Measurements from ENCODE around the gene ROPN1L. TPM values are rescaled to one million over a fixed set of nuclear protein-coding genes. Genes with fewer than 3 reads are reported as not detected.

ROPN1L gene
- total and polyA plus RNA-seq, 2 of the 13 experiments (the other 11 are each of a cell fraction or from before 2014, with no cell fraction given) = not detected

- TF ChIP-seq THAP9 (CRISPR knock-in tag; IDR thresholded peaks at IDR 0.05; ENCODE audit: borderline replicate concordance) = no peak
- TF ChIP-seq STAT5B (CRISPR knock-in tag; IDR thresholded peaks at IDR 0.05) = no peak
- TF ChIP-seq, protein P1, sequence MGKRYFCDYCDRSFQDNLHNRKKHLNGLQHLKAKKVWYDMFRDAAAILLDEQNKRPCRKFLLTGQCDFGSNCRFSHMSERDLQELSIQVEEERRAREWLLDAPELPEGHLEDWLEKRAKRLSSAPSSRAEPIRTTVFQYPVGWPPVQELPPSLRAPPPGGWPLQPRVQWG (CRISPR knock-in tag; IDR thresholded peaks at IDR 0.05; ENCODE audit: borderline replicate concordance, low read depth) = no peak
- TF ChIP-seq ZNF562 (CRISPR knock-in tag; IDR thresholded peaks at IDR 0.05; ENCODE audit: borderline replicate concordance) = no peak
- TF ChIP-seq, protein P2, sequence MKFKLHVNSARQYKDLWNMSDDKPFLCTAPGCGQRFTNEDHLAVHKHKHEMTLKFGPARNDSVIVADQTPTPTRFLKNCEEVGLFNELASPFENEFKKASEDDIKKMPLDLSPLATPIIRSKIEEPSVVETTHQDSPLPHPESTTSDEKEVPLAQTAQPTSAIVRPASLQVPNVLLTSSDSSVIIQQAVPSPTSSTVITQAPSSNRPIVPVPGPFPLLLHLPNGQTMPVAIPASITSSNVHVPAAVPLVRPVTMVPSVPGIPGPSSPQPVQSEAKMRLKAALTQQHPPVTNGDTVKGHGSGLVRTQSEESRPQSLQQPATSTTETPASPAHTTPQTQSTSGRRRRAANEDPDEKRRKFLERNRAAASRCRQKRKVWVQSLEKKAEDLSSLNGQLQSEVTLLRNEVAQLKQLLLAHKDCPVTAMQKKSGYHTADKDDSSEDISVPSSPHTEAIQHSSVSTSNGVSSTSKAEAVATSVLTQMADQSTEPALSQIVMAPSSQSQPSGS (CRISPR knock-in tag; IDR thresholded peaks at IDR 0.05) = 0 out of 2 replicates have a peak, but pooled peaks have one; percentile 34
- TF ChIP-seq POLR2A (IDR thresholded peaks at IDR 0.05; ENCODE audit: insufficient read depth in 1 of 2, low read depth in 2 of 2, low read length in 2 of 2) = peak; percentile 44 to 58; a peak in 2 of 4 replicates
- TF ChIP-seq ZSCAN31 (CRISPR knock-in tag; IDR thresholded peaks at IDR 0.05; ENCODE audit: low read depth) = peak; percentile 79; the same call in 1 of the 2 replicates
- TF ChIP-seq TIGD3 (CRISPR knock-in tag; IDR thresholded peaks at IDR 0.05; ENCODE audit: borderline replicate concordance) = no peak
- TF ChIP-seq, protein P3, sequence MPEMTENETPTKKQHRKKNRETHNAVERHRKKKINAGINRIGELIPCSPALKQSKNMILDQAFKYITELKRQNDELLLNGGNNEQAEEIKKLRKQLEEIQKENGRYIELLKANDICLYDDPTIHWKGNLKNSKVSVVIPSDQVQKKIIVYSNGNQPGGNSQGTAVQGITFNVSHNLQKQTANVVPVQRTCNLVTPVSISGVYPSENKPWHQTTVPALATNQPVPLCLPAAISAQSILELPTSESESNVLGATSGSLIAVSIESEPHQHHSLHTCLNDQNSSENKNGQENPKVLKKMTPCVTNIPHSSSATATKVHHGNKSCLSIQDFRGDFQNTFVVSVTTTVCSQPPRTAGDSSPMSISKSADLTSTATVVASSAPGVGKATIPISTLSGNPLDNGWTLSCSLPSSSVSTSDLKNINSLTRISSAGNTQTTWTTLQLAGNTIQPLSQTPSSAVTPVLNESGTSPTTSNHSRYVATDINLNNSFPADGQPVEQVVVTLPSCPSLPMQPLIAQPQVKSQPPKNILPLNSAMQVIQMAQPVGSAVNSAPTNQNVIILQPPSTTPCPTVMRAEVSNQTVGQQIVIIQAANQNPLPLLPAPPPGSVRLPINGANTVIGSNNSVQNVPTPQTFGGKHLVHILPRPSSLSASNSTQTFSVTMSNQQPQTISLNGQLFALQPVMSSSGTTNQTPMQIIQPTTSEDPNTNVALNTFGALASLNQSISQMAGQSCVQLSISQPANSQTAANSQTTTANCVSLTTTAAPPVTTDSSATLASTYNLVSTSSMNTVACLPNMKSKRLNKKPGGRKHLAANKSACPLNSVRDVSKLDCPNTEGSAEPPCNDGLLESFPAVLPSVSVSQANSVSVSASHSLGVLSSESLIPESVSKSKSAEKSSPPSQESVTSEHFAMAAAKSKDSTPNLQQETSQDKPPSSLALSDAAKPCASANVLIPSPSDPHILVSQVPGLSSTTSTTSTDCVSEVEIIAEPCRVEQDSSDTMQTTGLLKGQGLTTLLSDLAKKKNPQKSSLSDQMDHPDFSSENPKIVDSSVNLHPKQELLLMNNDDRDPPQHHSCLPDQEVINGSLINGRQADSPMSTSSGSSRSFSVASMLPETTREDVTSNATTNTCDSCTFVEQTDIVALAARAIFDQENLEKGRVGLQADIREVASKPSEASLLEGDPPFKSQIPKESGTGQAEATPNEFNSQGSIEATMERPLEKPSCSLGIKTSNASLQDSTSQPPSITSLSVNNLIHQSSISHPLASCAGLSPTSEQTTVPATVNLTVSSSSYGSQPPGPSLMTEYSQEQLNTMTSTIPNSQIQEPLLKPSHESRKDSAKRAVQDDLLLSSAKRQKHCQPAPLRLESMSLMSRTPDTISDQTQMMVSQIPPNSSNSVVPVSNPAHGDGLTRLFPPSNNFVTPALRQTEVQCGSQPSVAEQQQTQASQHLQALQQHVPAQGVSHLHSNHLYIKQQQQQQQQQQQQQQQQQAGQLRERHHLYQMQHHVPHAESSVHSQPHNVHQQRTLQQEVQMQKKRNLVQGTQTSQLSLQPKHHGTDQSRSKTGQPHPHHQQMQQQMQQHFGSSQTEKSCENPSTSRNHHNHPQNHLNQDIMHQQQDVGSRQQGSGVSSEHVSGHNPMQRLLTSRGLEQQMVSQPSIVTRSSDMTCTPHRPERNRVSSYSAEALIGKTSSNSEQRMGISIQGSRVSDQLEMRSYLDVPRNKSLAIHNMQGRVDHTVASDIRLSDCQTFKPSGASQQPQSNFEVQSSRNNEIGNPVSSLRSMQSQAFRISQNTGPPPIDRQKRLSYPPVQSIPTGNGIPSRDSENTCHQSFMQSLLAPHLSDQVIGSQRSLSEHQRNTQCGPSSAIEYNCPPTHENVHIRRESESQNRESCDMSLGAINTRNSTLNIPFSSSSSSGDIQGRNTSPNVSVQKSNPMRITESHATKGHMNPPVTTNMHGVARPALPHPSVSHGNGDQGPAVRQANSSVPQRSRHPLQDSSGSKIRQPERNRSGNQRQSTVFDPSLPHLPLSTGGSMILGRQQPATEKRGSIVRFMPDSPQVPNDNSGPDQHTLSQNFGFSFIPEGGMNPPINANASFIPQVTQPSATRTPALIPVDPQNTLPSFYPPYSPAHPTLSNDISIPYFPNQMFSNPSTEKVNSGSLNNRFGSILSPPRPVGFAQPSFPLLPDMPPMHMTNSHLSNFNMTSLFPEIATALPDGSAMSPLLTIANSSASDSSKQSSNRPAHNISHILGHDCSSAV (CRISPR knock-in tag; IDR thresholded peaks at IDR 0.05; ENCODE audit: borderline replicate concordance) = no peak
- TF ChIP-seq, protein P4, sequence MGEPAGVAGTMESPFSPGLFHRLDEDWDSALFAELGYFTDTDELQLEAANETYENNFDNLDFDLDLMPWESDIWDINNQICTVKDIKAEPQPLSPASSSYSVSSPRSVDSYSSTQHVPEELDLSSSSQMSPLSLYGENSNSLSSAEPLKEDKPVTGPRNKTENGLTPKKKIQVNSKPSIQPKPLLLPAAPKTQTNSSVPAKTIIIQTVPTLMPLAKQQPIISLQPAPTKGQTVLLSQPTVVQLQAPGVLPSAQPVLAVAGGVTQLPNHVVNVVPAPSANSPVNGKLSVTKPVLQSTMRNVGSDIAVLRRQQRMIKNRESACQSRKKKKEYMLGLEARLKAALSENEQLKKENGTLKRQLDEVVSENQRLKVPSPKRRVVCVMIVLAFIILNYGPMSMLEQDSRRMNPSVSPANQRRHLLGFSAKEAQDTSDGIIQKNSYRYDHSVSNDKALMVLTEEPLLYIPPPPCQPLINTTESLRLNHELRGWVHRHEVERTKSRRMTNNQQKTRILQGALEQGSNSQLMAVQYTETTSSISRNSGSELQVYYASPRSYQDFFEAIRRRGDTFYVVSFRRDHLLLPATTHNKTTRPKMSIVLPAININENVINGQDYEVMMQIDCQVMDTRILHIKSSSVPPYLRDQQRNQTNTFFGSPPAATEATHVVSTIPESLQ (CRISPR knock-in tag; conservative IDR thresholded peaks at IDR 0.05) = no peak
Measured at GRCh38 chr5:10441083-10441991, at the start of gene ROPN1L (continued).
